Ishikawa (cell line): ENCODE data around the gene ZNF557.
"Not testable (repeated sequence)": the region's sequence is repeated elsewhere in the genome, so short reads cannot be mapped to it uniquely, and the experiment has no call there.

ENCODE experiments used
- EP300 ChIP-seq: IDR thresholded peaks from 2 replicates; pipeline ENCODE4 v1.6.1; 2012; ENCODE audit warnings: borderline replicate concordance
- RAD21 ChIP-seq: IDR thresholded peaks from 2 replicates; pipeline ENCODE4 v1.6.1; 2012; ENCODE audit warnings: low read depth
- TAF1 ChIP-seq: IDR thresholded peaks from 2 replicates; pipeline ENCODE4 v1.6.1; 2012; ENCODE audit warnings: low read depth, mild to moderate bottlenecking
- YY1 ChIP-seq: IDR thresholded peaks from 2 replicates; pipeline ENCODE4 v1.6.1; 2012; ENCODE audit warnings: low read depth
- ZBTB7A ChIP-seq: IDR thresholded peaks from 2 replicates; pipeline ENCODE4 v1.6.1; 2012; ENCODE audit warnings: low read depth
- TF ChIP-seq, protein P1 (sequence below): IDR thresholded peaks from 2 replicates; pipeline ENCODE4 v1.6.1; 2012; ENCODE audit warnings: low read depth, mild to moderate bottlenecking
- TF ChIP-seq, protein P2 (sequence below): IDR thresholded peaks from 2 replicates; pipeline ENCODE4 v1.6.1; 2012
- TF ChIP-seq, protein P3 (sequence below): IDR thresholded peaks from 2 replicates; pipeline ENCODE4 v1.6.1; 2012

DNA sequence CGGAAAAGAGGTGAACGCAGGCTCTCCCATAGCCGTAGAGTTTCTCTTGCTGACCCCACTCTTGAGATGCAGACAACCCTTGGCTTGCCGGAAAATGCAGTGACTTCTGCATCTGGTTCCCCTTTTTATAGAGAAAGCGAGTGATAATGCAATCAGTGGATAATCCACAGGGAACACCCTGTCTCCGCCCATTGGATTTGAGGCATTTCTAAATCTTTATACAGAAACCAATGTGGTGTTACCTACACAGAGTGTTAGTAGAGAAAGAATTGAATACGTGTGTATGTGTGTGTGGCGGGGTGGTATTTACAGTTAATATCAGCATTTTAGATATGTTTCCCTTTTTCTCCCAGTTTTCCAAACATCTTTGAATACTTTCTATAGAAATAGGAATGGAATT, 10.9 kb upstream of the ZNF557 start, which contains the start of gene MBD3L3:
- not testable (repeated sequence) for TF ChIP-seq EP300, YY1, ZBTB7A, TAF1, RAD21
- TF ChIP-seq, protein P1, sequence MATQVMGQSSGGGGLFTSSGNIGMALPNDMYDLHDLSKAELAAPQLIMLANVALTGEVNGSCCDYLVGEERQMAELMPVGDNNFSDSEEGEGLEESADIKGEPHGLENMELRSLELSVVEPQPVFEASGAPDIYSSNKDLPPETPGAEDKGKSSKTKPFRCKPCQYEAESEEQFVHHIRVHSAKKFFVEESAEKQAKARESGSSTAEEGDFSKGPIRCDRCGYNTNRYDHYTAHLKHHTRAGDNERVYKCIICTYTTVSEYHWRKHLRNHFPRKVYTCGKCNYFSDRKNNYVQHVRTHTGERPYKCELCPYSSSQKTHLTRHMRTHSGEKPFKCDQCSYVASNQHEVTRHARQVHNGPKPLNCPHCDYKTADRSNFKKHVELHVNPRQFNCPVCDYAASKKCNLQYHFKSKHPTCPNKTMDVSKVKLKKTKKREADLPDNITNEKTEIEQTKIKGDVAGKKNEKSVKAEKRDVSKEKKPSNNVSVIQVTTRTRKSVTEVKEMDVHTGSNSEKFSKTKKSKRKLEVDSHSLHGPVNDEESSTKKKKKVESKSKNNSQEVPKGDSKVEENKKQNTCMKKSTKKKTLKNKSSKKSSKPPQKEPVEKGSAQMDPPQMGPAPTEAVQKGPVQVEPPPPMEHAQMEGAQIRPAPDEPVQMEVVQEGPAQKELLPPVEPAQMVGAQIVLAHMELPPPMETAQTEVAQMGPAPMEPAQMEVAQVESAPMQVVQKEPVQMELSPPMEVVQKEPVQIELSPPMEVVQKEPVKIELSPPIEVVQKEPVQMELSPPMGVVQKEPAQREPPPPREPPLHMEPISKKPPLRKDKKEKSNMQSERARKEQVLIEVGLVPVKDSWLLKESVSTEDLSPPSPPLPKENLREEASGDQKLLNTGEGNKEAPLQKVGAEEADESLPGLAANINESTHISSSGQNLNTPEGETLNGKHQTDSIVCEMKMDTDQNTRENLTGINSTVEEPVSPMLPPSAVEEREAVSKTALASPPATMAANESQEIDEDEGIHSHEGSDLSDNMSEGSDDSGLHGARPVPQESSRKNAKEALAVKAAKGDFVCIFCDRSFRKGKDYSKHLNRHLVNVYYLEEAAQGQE = not testable (repeated sequence)
- TF ChIP-seq, protein P2, sequence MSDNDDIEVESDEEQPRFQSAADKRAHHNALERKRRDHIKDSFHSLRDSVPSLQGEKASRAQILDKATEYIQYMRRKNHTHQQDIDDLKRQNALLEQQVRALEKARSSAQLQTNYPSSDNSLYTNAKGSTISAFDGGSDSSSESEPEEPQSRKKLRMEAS = not testable (repeated sequence)
- TF ChIP-seq, protein P3, sequence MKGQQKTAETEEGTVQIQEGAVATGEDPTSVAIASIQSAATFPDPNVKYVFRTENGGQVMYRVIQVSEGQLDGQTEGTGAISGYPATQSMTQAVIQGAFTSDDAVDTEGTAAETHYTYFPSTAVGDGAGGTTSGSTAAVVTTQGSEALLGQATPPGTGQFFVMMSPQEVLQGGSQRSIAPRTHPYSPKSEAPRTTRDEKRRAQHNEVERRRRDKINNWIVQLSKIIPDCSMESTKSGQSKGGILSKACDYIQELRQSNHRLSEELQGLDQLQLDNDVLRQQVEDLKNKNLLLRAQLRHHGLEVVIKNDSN = not testable (repeated sequence)
